Stimulated activated CD4-positive, alpha-beta T cell treated with anti-CD3 and anti-CD28 coated beads, Interleukin-15, amount 100 ng/mL, for 1 hour (primary cell): ENCODE measurements around the gene CATSPER3.

Experiments used
- DNase-seq, 2 donors: peaks; one replicate each; pipeline ENCODE4 v3.0.0-alpha.2; 2020; ENCODE audit warnings: low read depth in 1 of 2, low spot score in 1 of 2

CATSPER3 gene

GRCh38 chr5:134967607-134968006 lies at the start of gene CATSPER3:
Gene CATSPER3 (plus strand): TSS chr5:134967907. CDS start chr5:134967992, 85 bp downstream.
- DNase-seq, result no peak

GRCh38 chr5:134918861-134919260 lies 48.8 kb upstream of the CATSPER3 start:
- DNase-seq, result no peak

GRCh38 chr5:134920848-134921575 lies 46.7 kb upstream of the CATSPER3 start:
- no peak for DNase-seq

- no peak for DNase-seq
Observed at GRCh38 chr5:134932508-134932907, 35.2 kb upstream of the CATSPER3 start.

- no peak for DNase-seq
Observed at GRCh38 chr5:134934202-134934601, 33.5 kb upstream of the CATSPER3 start.

GRCh38 chr5:134935711-134936602 lies 31.8 kb upstream of the CATSPER3 start:
- DNase-seq, result no peak

- no peak for DNase-seq
Observed at GRCh38 chr5:134937526-134937925, 30.2 kb upstream of the CATSPER3 start.

- DNase-seq, result no peak
Observed at GRCh38 chr5:134938030-134938429, 29.7 kb upstream of the CATSPER3 start.

GRCh38 chr5:134939500-134939899 lies 28.2 kb upstream of the CATSPER3 start:
- no peak for DNase-seq

GRCh38 chr5:134943547-134943946 lies 24.2 kb upstream of the CATSPER3 start:
- DNase-seq, result no peak

GRCh38 chr5:134944630-134945029 lies 23.1 kb upstream of the CATSPER3 start:
- no peak for DNase-seq

GRCh38 chr5:134945041-134945440 lies 22.7 kb upstream of the CATSPER3 start:
- no peak for DNase-seq

GRCh38 chr5:134948911-134949310 lies 18.8 kb upstream of the CATSPER3 start:
- DNase-seq, result no peak

- DNase-seq, result no peak
Observed at GRCh38 chr5:134949316-134949715, 18.4 kb upstream of the CATSPER3 start.

GRCh38 chr5:134957920-134958608 lies 9.6 kb upstream of the CATSPER3 start:
- no peak for DNase-seq

GRCh38 chr5:134958755-134959154 lies 9.0 kb upstream of the CATSPER3 start:
- no peak for DNase-seq

- DNase-seq, result no peak
Observed at GRCh38 chr5:134963098-134963497, 4.6 kb upstream of the CATSPER3 start.

- DNase-seq, result no peak
Observed at GRCh38 chr5:134964359-134965270, 3.1 kb upstream of the CATSPER3 start.

GRCh38 chr5:134965271-134965825 lies 2.4 kb upstream of the CATSPER3 start:
- no peak for DNase-seq

GRCh38 chr5:134968055-134968454 lies 348 bp downstream of the CATSPER3 start:
- no peak for DNase-seq
